Right cardiac atrium (tissue), 5 donors: ENCODE results near the gene BRD7. TPM values are rescaled to one million over a fixed set of nuclear protein-coding genes. Genes with fewer than 3 reads are reported as not detected.
A peak's percentile ranks its signal among the peaks of the same experiment; 100 is the strongest.

Experiments used
- ATAC-seq, 2 donors: fragments of 200-7000 bp; cut with Tn5 transposase; one replicate each; pipeline versions ENCODE4 v1.8.0 to v1.9.1; 2020; ENCODE audit warnings: moderate library complexity in 2 of 2, mild to moderate bottlenecking in 1 of 2
- DNase-seq, 3 donors: peaks; one replicate each; pipeline ENCODE4 v3.0.0-alpha.2; 2020
- H3K27ac ChIP-seq: one replicate; pipeline ENCODE4 v1.5.1; 2013; ENCODE audit warnings: mild to moderate bottlenecking, low read length, control low read depth, moderate library complexity
- H3K27me3 ChIP-seq: one replicate; pipeline ENCODE4 v1.6.1; 2013; ENCODE audit not compliant: control insufficient read depth, insufficient read depth
- H3K4me1 ChIP-seq: one replicate; pipeline ENCODE4 v1.6.1; 2013; ENCODE audit warnings: low read length; ENCODE audit not compliant: control insufficient read depth, insufficient read depth
- H3K4me3 ChIP-seq: one replicate; pipeline ENCODE4 v1.5.1; 2013; ENCODE audit warnings: low read length, control low read depth
- H3K9me3 ChIP-seq: one replicate; pipeline ENCODE4 v1.6.1; 2013; ENCODE audit warnings: low read length; ENCODE audit not compliant: control insufficient read depth
- WGBS: extraction: QIAGEN DNeasy Blood & Tissue Kit; methylation state at CpG from one replicate; pipeline ENCODE4 v1.1.7; 2013; 5-methylcytosine and 5-hydroxymethylcytosine counted together
- intact Hi-C, 4 donors: fragments of 100-400 bp; cut with DNase I; formaldehyde crosslinking; loops; one replicate each; pipeline versions ENCODE4 v1.11.0 to v1.14.0; 2022 to 2023
- polyA plus RNA-seq: library from polyadenylated mRNA; stranded (reverse); fragments of 200-250 nt; gene quantifications from one replicate; pipeline ENCODE4 v1.2.3, GENCODE V29; 2013
- total RNA-seq, 4 donors: library from RNA; stranded (reverse); fragmentation: NEBNext Ultra II Directional; extraction: Animal tissue kit (Norgen Biotek cat#: 25700); gene quantifications; one replicate each; pipeline ENCODE4 v1.2.1, GENCODE V29; 2021
- donor health status: healthy with polysubstance abuse.
- donor health status: DM: no; HTN: yes; CAD: no.
- donor health status: DM: no; HTN: no; CAD: no.
- donor health status: DM: no; HTN: yes; CAD: no; lungs with severe emphysema.
- donor health status: DM: yes; HTN: yes; CAD: no.

BRD7 gene
- total and polyA plus RNA-seq, 5 donors = 33.8 to 48.0 (median 43.6) TPM

GRCh38 chr16:50400312-50400966, 31.7 kb upstream of the BRD7 start:
- H3K27me3 ChIP-seq = no peaks in the 10 kb centered on the region
- 90% methylated on average over 8 of the region's 8 CpGs for WGBS
- no peak overlapping the region for H3K4me3 ChIP-seq
- ATAC-seq = no peak
- DNase-seq = no peak
- H3K27ac ChIP-seq = no peak overlapping the region
- H3K9me3 ChIP-seq = no peaks in the 10 kb centered on the region
- no peaks in the 10 kb centered on the region for H3K4me1 ChIP-seq
- intact Hi-C loops = no loop called here

- Histone ChIP-seq H3K27me3 (no peaks in the 10 kb centered on the region), H3K4me1 (no peaks in the 10 kb centered on the region), H3K9me3 (no peaks in the 10 kb centered on the region), H3K4me3 (no peak overlapping the region), H3K27ac (no peak overlapping the region)
- intact Hi-C loops = no loop called here
- 86% methylated on average over 3 of the region's 3 CpGs for WGBS
- ATAC-seq (no peak), DNase-seq (no peak)
Measured at GRCh38 chr16:50399411-50399810, 30.6 kb upstream of the BRD7 start.

- no peaks in the 10 kb centered on the region for H3K4me1 ChIP-seq
- no peaks in the 10 kb centered on the region for H3K9me3 ChIP-seq
- intact Hi-C loops = no loop called here
- H3K27me3 ChIP-seq = no peaks in the 10 kb centered on the region
- H3K4me3 ChIP-seq = no peak overlapping the region
- 82% methylated on average over 5 of the region's 5 CpGs for WGBS
- H3K27ac ChIP-seq = no peak overlapping the region
- ATAC-seq = no peak
- no peak for DNase-seq
Measured at GRCh38 chr16:50398336-50398735, 29.5 kb upstream of the BRD7 start.

- intact Hi-C loops = no loop called here
- ATAC-seq = no peak
- WGBS = 79% methylated on average over 8 of the region's 8 CpGs
Measured at GRCh38 chr16:50396761-50397535, 28.2 kb upstream of the BRD7 start.

GRCh38 chr16:50395763-50396710, 27.2 kb upstream of the BRD7 start:
- intact Hi-C loops = no loop called here
- H3K4me3 ChIP-seq = no peak overlapping the region
- no peaks in the 10 kb centered on the region for H3K9me3 ChIP-seq
- H3K4me1 ChIP-seq = no peaks in the 10 kb centered on the region
- WGBS = 84% methylated on average over 10 of the region's 10 CpGs
- ATAC-seq (no peak), DNase-seq (no peak)
- H3K27ac ChIP-seq = no peak overlapping the region
- no peaks in the 10 kb centered on the region for H3K27me3 ChIP-seq

More at GRCh38 chr16:50396761-50397535, 28.2 kb upstream of the BRD7 start:
- Histone ChIP-seq H3K27me3 (no peaks in the 10 kb centered on the region), H3K4me3 (no peak overlapping the region), H3K27ac (no peak overlapping the region), H3K4me1 (no peaks in the 10 kb centered on the region), H3K9me3 (no peaks in the 10 kb centered on the region)
- DNase-seq = no peak

- intact Hi-C loops = no loop called here
- Histone ChIP-seq H3K9me3 (no peaks in the 10 kb centered on the region), H3K27me3 (no peaks in the 10 kb centered on the region), H3K4me1 (no peaks in the 10 kb centered on the region), H3K27ac (no peak overlapping the region), H3K4me3 (no peak overlapping the region)
- DNase-seq = no peak
- 72% methylated on average over 6 of the region's 6 CpGs for WGBS
- ATAC-seq = no peak
Measured at GRCh38 chr16:50393858-50394802, 25.3 kb upstream of the BRD7 start.

- Histone ChIP-seq H3K27me3 (no peaks in the 10 kb centered on the region), H3K4me3 (no peak overlapping the region), H3K9me3 (no peaks in the 10 kb centered on the region), H3K4me1 (no peaks in the 10 kb centered on the region), H3K27ac (no peak overlapping the region)
- ATAC-seq (no peak), DNase-seq (no peak)
- WGBS = 60% methylated on average over 8 of the region's 8 CpGs
- intact Hi-C loops = no loop called here
Measured at GRCh38 chr16:50393416-50393815, 24.6 kb upstream of the BRD7 start.

GRCh38 chr16:50390914-50391716, 22.3 kb upstream of the BRD7 start:
- no peak overlapping the region for H3K27ac ChIP-seq
- intact Hi-C loops = no loop called here
- H3K9me3 ChIP-seq = no peaks in the 10 kb centered on the region
- ATAC-seq = no peak
- no peak overlapping the region for H3K4me3 ChIP-seq
- no peaks in the 10 kb centered on the region for H3K4me1 ChIP-seq
- 80% methylated on average over 30 of the region's 30 CpGs for WGBS
- H3K27me3 ChIP-seq = no peaks in the 10 kb centered on the region
- DNase-seq = no peak

- DNase-seq = no peak
- intact Hi-C loops = no loop called here
- no peaks in the 10 kb centered on the region for H3K27me3 ChIP-seq
- H3K9me3 ChIP-seq = no peaks in the 10 kb centered on the region
- no peaks in the 10 kb centered on the region for H3K4me1 ChIP-seq
- no peak overlapping the region for H3K27ac ChIP-seq
- H3K4me3 ChIP-seq = no peak overlapping the region
- 74% methylated on average over 11 of the region's 11 CpGs for WGBS
- ATAC-seq = peak in 1 of 2 donors; percentile 15
Measured at GRCh38 chr16:50390371-50390771, 21.6 kb upstream of the BRD7 start.

- intact Hi-C loops = no loop called here
- Histone ChIP-seq H3K9me3 (no peaks in the 10 kb centered on the region), H3K4me1 (no peaks in the 10 kb centered on the region), H3K4me3 (no peak overlapping the region), H3K27ac (no peak overlapping the region), H3K27me3 (no peaks in the 10 kb centered on the region)
- no peak for ATAC-seq
- DNase-seq = no peak
- WGBS = 88% methylated on average over 4 of the region's 4 CpGs
Measured at GRCh38 chr16:50389900-50390299, 21.1 kb upstream of the BRD7 start.
